Gastroesophageal sphincter (tissue), 4 donors: ENCODE results near the gene PALMD. TPM values are rescaled to one million over a fixed set of nuclear protein-coding genes. Genes with fewer than 3 reads are reported as not detected.

Experiments
- ATAC-seq: fragments of 150-250 bp; one replicate; pipeline ENCODE4 v1.9.1; 2016; ENCODE audit warnings: mild to moderate bottlenecking, moderate library complexity
- H3K27ac ChIP-seq, 4 donors: fragments of 200-600 bp; sonication (generic) in 3 of 4; 1 replicate in 3 of 4; 2 replicates in 1 of 4; pipeline ENCODE4 v1.5.1; 2016 to 2019
- H3K27me3 ChIP-seq: fragments of 200-600 bp; sonication (generic); one replicate; pipeline ENCODE4 v1.5.1; 2019
- H3K36me3 ChIP-seq, 2 donors: fragments of 200-600 bp; sonication (generic); one replicate each; pipeline ENCODE4 v1.5.1; 2019; ENCODE audit warnings: control low read depth in 1 of 2
- H3K4me1 ChIP-seq, 3 donors: fragments of 200-600 bp; sonication (generic); 1 replicate in 2 of 3; 2 replicates in 1 of 3; pipeline ENCODE4 v1.5.1; 2016 to 2019; ENCODE audit warnings: control low read depth in 2 of 3
- H3K4me3 ChIP-seq, 2 donors: fragments of 200-600 bp; sonication (generic); one replicate each; pipeline ENCODE4 v1.5.1; 2019; ENCODE audit warnings: mild to moderate bottlenecking in 1 of 2, moderate library complexity in 1 of 2
- H3K9me3 ChIP-seq, 3 donors: fragments of 200-600 bp; sonication (generic); one replicate each; pipeline ENCODE4 v1.5.1; 2017 to 2019; ENCODE audit warnings: control low read depth in 2 of 3
- EP300 ChIP-seq: sonication (generic); formaldehyde crosslinking; IDR thresholded peaks from one replicate; pipeline ENCODE4 v1.6.1; 2017; ENCODE audit warnings: antibody characterized with exemption, mild to moderate bottlenecking
- POLR2A ChIP-seq, 2 donors: fragments of 450-650 bp; IDR thresholded peaks; one replicate each; pipeline ENCODE4 v1.6.1; 2017; ENCODE audit warnings: antibody characterized with exemption in 2 of 2, mild to moderate bottlenecking in 2 of 2, moderate library complexity in 1 of 2
- POLR2AphosphoS5 ChIP-seq: sonication (generic); formaldehyde crosslinking; IDR thresholded peaks from one replicate; pipeline ENCODE4 v1.6.1; 2017; ENCODE audit warnings: antibody characterized with exemption
- WGBS, 2 donors: methylation state at CpG; one replicate each; pipeline ENCODE4 v1.1.5; 2018; ENCODE audit warnings: low coverage in 1 of 2; 5-methylcytosine and 5-hydroxymethylcytosine counted together
- total RNA-seq, 4 donors: library from RNA; depleted of rRNA; stranded (reverse); fragments of >200 nt; gene quantifications; one replicate each; pipeline ENCODE4 v1.1.0, GENCODE V29; 2016
- TF ChIP-seq, protein P1 (sequence below), 4 experiments: fragments of 200-600 bp in 2 of 4; fragments of 450-650 bp in 2 of 4; sonication (generic) in 1 of 4; IDR thresholded peaks; one replicate each; pipeline ENCODE4 v1.5.1; 2017 to 2019; ENCODE audit warnings: antibody characterized with exemption in 4 of 4, mild to moderate bottlenecking in 2 of 4, moderate library complexity in 2 of 4

PALMD gene
- total RNA-seq, 4 donors from 2014 or later, result 11.7 to 46.7 (median 23.8) TPM

DNA sequence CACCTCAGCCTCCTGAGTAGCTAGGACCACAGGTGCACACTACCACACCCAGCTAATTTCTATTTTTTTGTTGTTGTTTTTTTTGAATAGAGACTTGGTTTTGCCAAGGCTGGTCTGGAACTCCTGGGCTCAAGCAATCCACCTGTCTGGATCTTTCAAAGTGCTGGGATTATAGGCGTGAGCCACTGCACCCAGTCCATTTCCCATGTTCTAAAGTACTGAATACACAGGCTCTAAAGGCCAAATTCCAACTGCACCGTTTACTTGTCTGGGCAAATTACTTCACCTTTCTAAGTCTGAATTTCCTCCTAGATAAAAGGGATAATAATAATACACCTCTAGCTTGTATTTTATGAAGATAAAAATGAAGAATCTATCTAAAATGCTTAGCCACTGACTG, 80.9 kb downstream of the PALMD start:
- Histone ChIP-seq H3K4me3 (no peak overlapping the region), H3K36me3 (no peaks in the 10 kb centered on the region), H3K27ac (no peak overlapping the region), H3K27me3 (no peaks in the 10 kb centered on the region), H3K9me3 (no peaks in the 10 kb centered on the region), H3K4me1 (no peaks in the 10 kb centered on the region)
- ATAC-seq, result no peak
- TF ChIP-seq, protein P1, sequence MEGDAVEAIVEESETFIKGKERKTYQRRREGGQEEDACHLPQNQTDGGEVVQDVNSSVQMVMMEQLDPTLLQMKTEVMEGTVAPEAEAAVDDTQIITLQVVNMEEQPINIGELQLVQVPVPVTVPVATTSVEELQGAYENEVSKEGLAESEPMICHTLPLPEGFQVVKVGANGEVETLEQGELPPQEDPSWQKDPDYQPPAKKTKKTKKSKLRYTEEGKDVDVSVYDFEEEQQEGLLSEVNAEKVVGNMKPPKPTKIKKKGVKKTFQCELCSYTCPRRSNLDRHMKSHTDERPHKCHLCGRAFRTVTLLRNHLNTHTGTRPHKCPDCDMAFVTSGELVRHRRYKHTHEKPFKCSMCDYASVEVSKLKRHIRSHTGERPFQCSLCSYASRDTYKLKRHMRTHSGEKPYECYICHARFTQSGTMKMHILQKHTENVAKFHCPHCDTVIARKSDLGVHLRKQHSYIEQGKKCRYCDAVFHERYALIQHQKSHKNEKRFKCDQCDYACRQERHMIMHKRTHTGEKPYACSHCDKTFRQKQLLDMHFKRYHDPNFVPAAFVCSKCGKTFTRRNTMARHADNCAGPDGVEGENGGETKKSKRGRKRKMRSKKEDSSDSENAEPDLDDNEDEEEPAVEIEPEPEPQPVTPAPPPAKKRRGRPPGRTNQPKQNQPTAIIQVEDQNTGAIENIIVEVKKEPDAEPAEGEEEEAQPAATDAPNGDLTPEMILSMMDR (IDR thresholded peaks at IDR 0.05), result no peak
- TF ChIP-seq POLR2A (IDR thresholded peaks at IDR 0.05), result no peak
- TF ChIP-seq POLR2AphosphoS5, result no peak
- TF ChIP-seq EP300, result no peak
- 79 to 100% methylated on average over 1 to 2 of the region's 2 CpGs for WGBS, 2 donors

DNA sequence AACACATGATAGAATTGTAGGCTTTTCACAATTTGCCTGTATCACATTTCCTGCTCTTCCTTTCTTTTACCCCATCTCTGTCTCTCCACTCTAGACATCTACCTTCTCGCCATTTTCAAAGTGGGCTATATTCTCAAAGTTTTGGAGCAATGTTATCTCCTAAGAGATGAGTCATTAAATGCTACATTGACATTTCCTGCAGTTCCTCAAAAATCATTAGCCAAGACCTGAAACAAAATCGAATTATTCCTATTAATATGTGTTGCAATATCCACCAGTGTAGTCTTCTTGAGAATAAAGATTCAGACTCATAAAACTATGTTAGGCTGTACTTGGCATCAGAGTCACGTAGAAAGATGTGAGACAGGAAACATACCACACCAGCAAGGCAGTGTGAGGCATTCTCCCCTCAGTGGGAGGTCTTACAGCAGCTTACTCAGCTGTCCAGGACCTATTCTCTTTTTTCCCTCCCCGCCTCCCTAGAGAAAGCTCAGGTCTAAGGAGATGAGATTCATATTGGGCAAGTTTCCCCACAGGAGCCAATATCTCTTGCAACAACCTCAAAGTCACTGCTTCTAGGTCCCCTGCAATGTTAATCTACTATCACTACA, 81.8 kb downstream of the PALMD start:
- no peak for ATAC-seq
- Histone ChIP-seq H3K27me3 (no peaks in the 10 kb centered on the region), H3K27ac (peak overlapping the region in 1 of 4 donors; percentile 21), H3K4me1 (no peaks in the 10 kb centered on the region), H3K9me3 (no peaks in the 10 kb centered on the region), H3K4me3 (no peak overlapping the region), H3K36me3 (no peaks in the 10 kb centered on the region)
- WGBS, 2 donors, result 76 to 85% methylated on average over 3 to 4 of the region's 4 CpGs
- TF ChIP-seq EP300 (no peak), POLR2AphosphoS5 (no peak), POLR2A (IDR thresholded peaks at IDR 0.05) (no peak)
- TF ChIP-seq, protein P1 (IDR thresholded peaks at IDR 0.05), result no peak

DNA sequence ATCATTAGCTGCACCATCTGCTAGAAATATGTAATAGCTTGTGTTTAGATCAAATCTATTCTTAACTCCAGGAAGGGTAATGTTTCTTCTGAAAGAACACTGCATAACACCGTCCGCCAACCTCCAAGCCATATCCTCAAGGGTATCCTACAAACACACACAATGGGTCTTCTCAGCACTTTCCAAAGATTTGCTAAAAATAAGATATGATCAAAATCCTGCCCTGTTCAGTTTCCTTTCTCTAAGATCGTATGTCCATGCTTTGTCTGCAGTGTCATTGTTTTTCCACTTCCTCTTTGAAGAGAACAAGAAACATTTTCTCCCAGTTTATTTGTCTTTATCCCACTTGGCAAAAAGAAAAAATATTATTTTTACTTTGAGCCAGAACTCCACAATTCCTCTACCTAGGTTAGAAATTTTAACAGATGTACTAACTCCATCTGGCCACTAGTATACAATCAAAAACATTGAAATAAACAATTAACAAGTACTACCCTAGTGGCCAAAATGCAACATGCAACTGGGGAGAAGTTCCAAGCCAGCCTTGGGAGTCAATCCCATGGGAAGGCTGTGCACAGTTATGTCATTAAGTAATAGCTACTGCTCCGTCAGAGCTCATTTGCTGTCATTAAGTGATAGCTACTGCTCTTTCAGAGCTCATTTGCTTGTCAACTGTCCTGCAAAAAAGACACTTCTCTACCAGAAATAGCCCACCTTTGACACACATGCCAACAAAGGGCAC, 82.8 kb downstream of the PALMD start:
- no peak for ATAC-seq
- peak overlapping the region in 1 of 4 donors; percentile 21 for H3K27ac ChIP-seq
- 70 to 72% methylated on average over 3 to 4 of the region's 4 CpGs for WGBS, 2 donors
- H3K36me3 ChIP-seq, result no peaks in the 10 kb centered on the region
- H3K4me1 ChIP-seq, result no peaks in the 10 kb centered on the region
- no peak overlapping the region for H3K4me3 ChIP-seq
- H3K9me3 ChIP-seq, result no peaks in the 10 kb centered on the region
- no peaks in the 10 kb centered on the region for H3K27me3 ChIP-seq
- TF ChIP-seq POLR2A (IDR thresholded peaks at IDR 0.05) (no peak), POLR2AphosphoS5 (no peak), EP300 (no peak)
- TF ChIP-seq, protein P1 (IDR thresholded peaks at IDR 0.05), result peak; percentile 4 to 31 (median 22)

DNA sequence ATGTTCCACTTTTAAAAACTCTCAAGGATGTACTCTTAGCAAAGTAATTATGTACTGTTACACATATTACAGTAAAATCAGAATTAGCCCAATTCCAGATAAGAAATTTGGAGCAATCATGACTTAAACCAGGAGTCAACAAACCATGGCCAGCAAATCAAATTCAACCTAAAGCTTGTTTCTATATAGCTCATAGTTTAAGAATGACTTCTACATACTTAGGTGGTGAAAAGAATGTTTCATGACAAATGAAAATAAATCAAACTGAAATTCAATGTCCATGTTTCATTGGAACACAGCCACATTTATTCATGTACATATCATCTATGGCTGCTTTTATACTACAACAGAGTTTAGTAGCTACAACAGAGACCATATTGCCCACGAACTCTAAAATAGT, 85.5 kb downstream of the PALMD start:
- H3K4me1 ChIP-seq, result no peaks in the 10 kb centered on the region

More for the DNA sequence above, 85.5 kb downstream of the PALMD start:
- no peak overlapping the region for H3K4me3 ChIP-seq
- TF ChIP-seq POLR2A (IDR thresholded peaks at IDR 0.05) (no peak), POLR2AphosphoS5 (no peak), EP300 (no peak)
- TF ChIP-seq, protein P1 (IDR thresholded peaks at IDR 0.05), result no peak
- 81 to 89% methylated on average over 1 of the region's 1 CpG for WGBS, 2 donors
- H3K27me3 ChIP-seq, result no peaks in the 10 kb centered on the region
- ATAC-seq, result no peak
- no peaks in the 10 kb centered on the region for H3K9me3 ChIP-seq
- H3K36me3 ChIP-seq, result no peaks in the 10 kb centered on the region
- H3K27ac ChIP-seq, result no peak overlapping the region
